Measurements from ENCODE around the gene SRC. TPM values are rescaled to one million over a fixed set of nuclear protein-coding genes. Genes with fewer than 3 reads are reported as not detected.
A peak's percentile ranks its signal among the peaks of the same experiment; 100 is the strongest.

Gene SRC
- polyA plus RNA-seq, 1 donor (not counting 4 experiments of a cell fraction or from before 2014, with no cell fraction given), result 22.8 TPM

- no peaks in the 10 kb centered on the region for H3K79me2 ChIP-seq (ENCODE audit: control insufficient read depth, insufficient read depth, low read length)
- no peak for TF ChIP-seq EZH2 (IDR thresholded peaks at IDR 0.05; ENCODE audit: low read length)
- TF ChIP-seq, protein P1, sequence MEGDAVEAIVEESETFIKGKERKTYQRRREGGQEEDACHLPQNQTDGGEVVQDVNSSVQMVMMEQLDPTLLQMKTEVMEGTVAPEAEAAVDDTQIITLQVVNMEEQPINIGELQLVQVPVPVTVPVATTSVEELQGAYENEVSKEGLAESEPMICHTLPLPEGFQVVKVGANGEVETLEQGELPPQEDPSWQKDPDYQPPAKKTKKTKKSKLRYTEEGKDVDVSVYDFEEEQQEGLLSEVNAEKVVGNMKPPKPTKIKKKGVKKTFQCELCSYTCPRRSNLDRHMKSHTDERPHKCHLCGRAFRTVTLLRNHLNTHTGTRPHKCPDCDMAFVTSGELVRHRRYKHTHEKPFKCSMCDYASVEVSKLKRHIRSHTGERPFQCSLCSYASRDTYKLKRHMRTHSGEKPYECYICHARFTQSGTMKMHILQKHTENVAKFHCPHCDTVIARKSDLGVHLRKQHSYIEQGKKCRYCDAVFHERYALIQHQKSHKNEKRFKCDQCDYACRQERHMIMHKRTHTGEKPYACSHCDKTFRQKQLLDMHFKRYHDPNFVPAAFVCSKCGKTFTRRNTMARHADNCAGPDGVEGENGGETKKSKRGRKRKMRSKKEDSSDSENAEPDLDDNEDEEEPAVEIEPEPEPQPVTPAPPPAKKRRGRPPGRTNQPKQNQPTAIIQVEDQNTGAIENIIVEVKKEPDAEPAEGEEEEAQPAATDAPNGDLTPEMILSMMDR (optimal IDR thresholded peaks at IDR 0.05 in 1 of 3, IDR thresholded peaks at IDR 0.05 in 1 of 3, conservative IDR thresholded peaks at IDR 0.05 in 1 of 3; ENCODE audit: extremely low read depth in 1 of 3, insufficient read depth in 2 of 3, low read length in 3 of 3), result no peak
- H4K20me1 ChIP-seq (ENCODE audit: control insufficient read depth, extremely low read depth, insufficient read depth, low read length), result no peaks in the 10 kb centered on the region
- FAIRE-seq, result no peak
- peak overlapping the region; percentile 32 for H2AFZ ChIP-seq (ENCODE audit: control insufficient read depth, low read length)
- no peaks in the 10 kb centered on the region for H3K9me1 ChIP-seq (ENCODE audit: control insufficient read depth, extremely low read depth, insufficient read depth, low read length)
- H3K36me3 ChIP-seq (ENCODE audit: control insufficient read depth in 2 of 2, extremely low read depth in 1 of 2, insufficient read depth in 2 of 2, low read length in 2 of 2), result no peaks in the 10 kb centered on the region
- no peak overlapping the region for H3K4me3 ChIP-seq (ENCODE audit: control insufficient read depth in 2 of 3, extremely low read depth in 1 of 3, insufficient read depth in 2 of 3, low read depth in 1 of 3, low read length in 3 of 3)
- dilution Hi-C loops (cut with MboI; ENCODE audit: extremely low pct_ligation_motif_present, low sequenced_read_pairs), result no loop called here
- no peak for DNase-seq (ENCODE audit: low read depth, low spot score)
- peaks cover 25% of the 10 kb centered on the region for H3K4me1 ChIP-seq (ENCODE audit: control insufficient read depth, extremely low read depth, insufficient read depth, low read length)
- H3K27me3 ChIP-seq (ENCODE audit: control insufficient read depth, extremely low read depth, insufficient read depth, low read length), result no peaks in the 10 kb centered on the region
- no peak overlapping the region for H3K9ac ChIP-seq (ENCODE audit: control insufficient read depth, extremely low read depth, insufficient read depth, low read length)
- no peak overlapping the region for H3K4me2 ChIP-seq (ENCODE audit: control insufficient read depth, extremely low read depth, insufficient read depth, low read depth, low read length)
- H3K9me3 ChIP-seq (ENCODE audit: control insufficient read depth, low read depth, low read length), result no peaks in the 10 kb centered on the region
- H3K27ac ChIP-seq (ENCODE audit: control insufficient read depth, insufficient read depth, low read length), result no peak overlapping the region
Observed at GRCh38 chr20:37335642-37336368, 10.1 kb upstream of the SRC start.

- DNase-seq (ENCODE audit: low read depth, low spot score), result no peak
- Histone ChIP-seq H3K4me2 (ENCODE audit: control insufficient read depth, extremely low read depth, insufficient read depth, low read depth, low read length) (no peak overlapping the region), H3K4me3 (ENCODE audit: control insufficient read depth in 2 of 3, extremely low read depth in 1 of 3, insufficient read depth in 2 of 3, low read depth in 1 of 3, low read length in 3 of 3) (no peak overlapping the region), H3K36me3 (ENCODE audit: control insufficient read depth in 2 of 2, extremely low read depth in 1 of 2, insufficient read depth in 2 of 2, low read length in 2 of 2) (no peaks in the 10 kb centered on the region), H4K20me1 (ENCODE audit: control insufficient read depth, extremely low read depth, insufficient read depth, low read length) (no peaks in the 10 kb centered on the region), H3K9ac (ENCODE audit: control insufficient read depth, extremely low read depth, insufficient read depth, low read length) (no peak overlapping the region), H2AFZ (ENCODE audit: control insufficient read depth, low read length) (no peak overlapping the region), H3K9me3 (ENCODE audit: control insufficient read depth, low read depth, low read length) (no peaks in the 10 kb centered on the region), H3K4me1 (ENCODE audit: control insufficient read depth, extremely low read depth, insufficient read depth, low read length) (peaks cover 22% of the 10 kb centered on the region), H3K27ac (ENCODE audit: control insufficient read depth, insufficient read depth, low read length) (no peak overlapping the region), H3K79me2 (ENCODE audit: control insufficient read depth, insufficient read depth, low read length) (no peaks in the 10 kb centered on the region), H3K27me3 (ENCODE audit: control insufficient read depth, extremely low read depth, insufficient read depth, low read length) (no peaks in the 10 kb centered on the region), H3K9me1 (ENCODE audit: control insufficient read depth, extremely low read depth, insufficient read depth, low read length) (no peaks in the 10 kb centered on the region)
- no peak for FAIRE-seq
- TF ChIP-seq, protein P1 (optimal IDR thresholded peaks at IDR 0.05 in 1 of 3, IDR thresholded peaks at IDR 0.05 in 1 of 3, conservative IDR thresholded peaks at IDR 0.05 in 1 of 3; ENCODE audit: extremely low read depth in 1 of 3, insufficient read depth in 2 of 3, low read length in 3 of 3), result no peak
- dilution Hi-C loops (cut with MboI; ENCODE audit: extremely low pct_ligation_motif_present, low sequenced_read_pairs), result no loop called here
Observed at GRCh38 chr20:37336369-37337207, 9.4 kb upstream of the SRC start.
